Bronchial epithelial cell (primary cell): Measurements from ENCODE around the gene DPF3. TPM values are rescaled to one million over a fixed set of nuclear protein-coding genes. Genes with fewer than 3 reads are reported as not detected.
"Not testable (repeated sequence)": the region's sequence is repeated elsewhere in the genome, so short reads cannot be mapped to it uniquely, and the experiment has no call there.

Source experiments
- DNase-seq: peaks from one replicate; pipeline ENCODE4 v3.0.0-alpha.2; 2010; ENCODE audit warnings: low read depth
- FAIRE-seq: peaks from 2 replicates; lab custom pipeline; 2011; peaks lifted over from hg19 to GRCh38; lab: Jason Lieb, UNC
- H3K27me3 ChIP-seq: 2 replicates; pipeline ENCODE4 v1.5.1; 2011; ENCODE audit warnings: low read length; ENCODE audit not compliant: control insufficient read depth, insufficient read depth
- H3K36me3 ChIP-seq: 2 replicates; pipeline ENCODE4 v1.5.1; 2011; ENCODE audit warnings: low read length; ENCODE audit not compliant: control insufficient read depth, insufficient read depth
- H3K4me3 ChIP-seq: 2 replicates; pipeline ENCODE4 v1.5.1; 2011; ENCODE audit warnings: mild to moderate bottlenecking, low read depth, low read length, control low read depth
- CTCF ChIP-seq: IDR thresholded peaks from 2 replicates; pipeline ENCODE4 v1.5.1; 2011; ENCODE audit warnings: mild to moderate bottlenecking, moderate library complexity, low read length, control low read depth, inconsistent platforms; ENCODE audit not compliant: insufficient read depth, severe bottlenecking
- total RNA-seq: library from RNA; depleted of rRNA; stranded (reverse); fragments of >200 nt; gene quantifications from 2 replicates; pipeline ENCODE4 v1.2.1, GENCODE V29; 2014

DPF3 gene
- total RNA-seq, 1 donor from 2014 or later = not detected

GRCh38 chr14:72878746-72879145 is 15.2 kb downstream of the DPF3 start:
- Histone ChIP-seq H3K27me3 (no peaks in the 10 kb centered on the region), H3K36me3 (no peaks in the 10 kb centered on the region), H3K4me3 (no peak overlapping the region)
- no peak for FAIRE-seq
- DNase-seq = no peak
- no peak for TF ChIP-seq CTCF

GRCh38 chr14:72876710-72877063 is 17.2 kb downstream of the DPF3 start:
- no peak for TF ChIP-seq CTCF
- no peak for DNase-seq
- H3K4me3 ChIP-seq = no peak overlapping the region
- no peaks in the 10 kb centered on the region for H3K27me3 ChIP-seq
- H3K36me3 ChIP-seq = no peaks in the 10 kb centered on the region
- FAIRE-seq = no peak

GRCh38 chr14:72876005-72876709 is 17.7 kb downstream of the DPF3 start:
- no peak overlapping the region for H3K4me3 ChIP-seq
- H3K27me3 ChIP-seq = no peaks in the 10 kb centered on the region
- no peaks in the 10 kb centered on the region for H3K36me3 ChIP-seq
- no peak for DNase-seq
- no peak for TF ChIP-seq CTCF
- no peak for FAIRE-seq

- H3K4me3 ChIP-seq, H3K36me3 ChIP-seq, DNase-seq, FAIRE-seq, H3K27me3 ChIP-seq: not testable (repeated sequence)
These were observed 23.0 kb downstream of the DPF3 start for GRCh38 chr14:72870878-72871277.

GRCh38 chr14:72869407-72870329 is 24.2 kb downstream of the DPF3 start:
- DNase-seq (no peak), FAIRE-seq (peak; percentile 60)
- Histone ChIP-seq H3K4me3 (no peak overlapping the region), H3K27me3 (no peaks in the 10 kb centered on the region), H3K36me3 (no peaks in the 10 kb centered on the region)
- TF ChIP-seq CTCF = no peak

GRCh38 chr14:72868500-72868899 is 25.4 kb downstream of the DPF3 start:
- FAIRE-seq = no peak
- DNase-seq = no peak

More at GRCh38 chr14:72868500-72868899, 25.4 kb downstream of the DPF3 start:
- no peak for TF ChIP-seq CTCF
- Histone ChIP-seq H3K27me3 (no peaks in the 10 kb centered on the region), H3K4me3 (no peak overlapping the region), H3K36me3 (no peaks in the 10 kb centered on the region)
